Measurements from ENCODE around the gene TEAD2.
"Not testable (repeated sequence)": the region's sequence is repeated elsewhere in the genome, so short reads cannot be mapped to it uniquely, and the experiment has no call there.

DNA sequence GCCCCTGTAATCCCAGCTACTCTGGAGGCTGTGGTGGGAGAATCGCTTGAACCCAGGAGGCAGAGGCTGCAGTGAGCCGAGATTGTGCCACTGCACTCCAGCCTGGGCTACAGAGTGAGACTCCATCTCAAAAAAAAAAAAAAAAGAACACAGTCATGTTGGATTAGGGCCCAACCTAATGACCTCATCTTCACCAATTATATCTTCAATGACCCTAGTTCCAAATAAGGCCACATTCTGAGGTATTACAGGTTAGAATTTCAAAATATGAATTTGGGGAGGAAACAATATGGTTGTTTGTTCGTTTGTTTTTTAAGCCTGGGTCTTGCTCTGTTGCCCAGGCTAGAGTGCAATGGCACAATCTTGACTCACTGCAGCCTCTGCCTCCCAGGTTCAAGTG is 11.0 kb upstream of the TEAD2 start:
- TF ChIP-seq CTCF, POLR2A, EP300 (IDR thresholded peaks at IDR 0.05): not testable (repeated sequence)

Measured in ovary (tissue), 3 donors.